Effector CD4-positive, alpha-beta T cell (primary cell): Measurements from ENCODE around the gene ADIPOR1.
"Not testable (repeated sequence)": the region's sequence is repeated elsewhere in the genome, so short reads cannot be mapped to it uniquely, and the experiment has no call there.

Experiments
- DNase-seq: peaks from one replicate; pipeline ENCODE4 v3.0.0-alpha.2; 2020

ADIPOR1 gene

DNA sequence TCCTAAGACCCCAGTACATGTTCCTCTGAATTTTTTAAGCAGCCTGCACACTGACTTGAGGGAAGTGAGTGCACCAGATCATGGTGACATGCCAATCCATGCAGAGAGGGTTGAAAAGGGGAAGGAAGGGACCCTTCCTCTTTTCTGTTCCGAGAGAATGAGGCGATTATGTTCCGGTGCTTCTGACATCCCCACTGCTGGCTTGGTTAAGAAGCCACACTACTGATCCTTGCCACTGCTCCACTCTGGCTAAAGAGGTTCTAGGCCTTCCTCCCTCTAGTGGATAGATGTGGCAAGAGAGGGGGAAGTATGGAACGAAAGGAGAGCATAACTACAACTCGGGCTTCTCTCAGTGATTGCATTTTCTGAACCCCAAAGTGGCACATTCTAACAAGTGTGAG is 10.8 kb upstream of the ADIPOR1 start:
- DNase-seq: no peak

DNA sequence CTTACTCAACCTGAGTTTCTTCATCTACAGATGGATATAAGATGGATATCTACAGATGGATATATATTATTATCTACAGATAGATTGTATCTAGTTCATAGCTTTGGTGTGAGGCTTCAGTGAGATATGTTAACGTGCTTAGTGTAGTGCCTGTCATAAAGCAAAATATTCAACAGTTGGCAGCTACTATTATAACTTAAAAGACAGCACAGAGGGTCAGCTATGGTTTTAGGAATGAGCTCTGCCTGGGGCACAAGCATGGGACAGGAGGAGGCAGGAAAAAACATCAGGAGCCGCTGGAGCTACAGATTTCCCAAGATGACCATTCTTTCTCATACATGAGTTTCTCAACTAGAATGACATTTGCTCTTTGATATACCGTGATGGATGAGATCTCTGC is 10.2 kb upstream of the ADIPOR1 start:
- no peak for DNase-seq

DNA sequence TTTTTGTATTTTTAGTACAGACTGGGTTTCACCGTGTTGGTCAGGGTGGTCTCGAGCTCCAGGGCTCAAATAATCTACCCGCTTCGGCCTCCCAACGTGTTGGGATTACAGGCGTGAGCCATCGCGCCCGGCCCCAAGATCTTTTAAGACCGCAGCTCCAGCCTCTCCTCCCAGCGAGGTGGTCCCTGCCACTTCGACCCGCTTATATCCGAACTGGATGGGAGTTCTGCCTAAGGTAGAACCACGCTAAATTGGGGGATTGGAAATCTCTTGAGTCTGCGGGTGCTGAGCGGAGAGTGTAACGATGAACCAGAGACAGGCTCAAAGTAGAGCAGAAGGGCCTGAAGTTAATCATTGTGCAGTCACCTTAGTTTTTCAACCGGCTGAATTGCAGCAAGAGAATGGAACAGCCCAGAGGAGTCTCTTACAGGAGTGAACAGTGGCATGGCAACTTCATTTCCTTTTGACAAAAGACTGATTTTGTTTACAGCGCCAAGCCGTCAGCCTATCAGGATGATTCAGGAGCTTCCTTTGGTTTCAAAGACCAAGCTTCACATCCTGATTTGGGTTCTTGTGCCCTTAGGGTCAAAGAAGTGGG is 9.7 kb upstream of the ADIPOR1 start:
- peak; percentile 11 for DNase-seq

DNA sequence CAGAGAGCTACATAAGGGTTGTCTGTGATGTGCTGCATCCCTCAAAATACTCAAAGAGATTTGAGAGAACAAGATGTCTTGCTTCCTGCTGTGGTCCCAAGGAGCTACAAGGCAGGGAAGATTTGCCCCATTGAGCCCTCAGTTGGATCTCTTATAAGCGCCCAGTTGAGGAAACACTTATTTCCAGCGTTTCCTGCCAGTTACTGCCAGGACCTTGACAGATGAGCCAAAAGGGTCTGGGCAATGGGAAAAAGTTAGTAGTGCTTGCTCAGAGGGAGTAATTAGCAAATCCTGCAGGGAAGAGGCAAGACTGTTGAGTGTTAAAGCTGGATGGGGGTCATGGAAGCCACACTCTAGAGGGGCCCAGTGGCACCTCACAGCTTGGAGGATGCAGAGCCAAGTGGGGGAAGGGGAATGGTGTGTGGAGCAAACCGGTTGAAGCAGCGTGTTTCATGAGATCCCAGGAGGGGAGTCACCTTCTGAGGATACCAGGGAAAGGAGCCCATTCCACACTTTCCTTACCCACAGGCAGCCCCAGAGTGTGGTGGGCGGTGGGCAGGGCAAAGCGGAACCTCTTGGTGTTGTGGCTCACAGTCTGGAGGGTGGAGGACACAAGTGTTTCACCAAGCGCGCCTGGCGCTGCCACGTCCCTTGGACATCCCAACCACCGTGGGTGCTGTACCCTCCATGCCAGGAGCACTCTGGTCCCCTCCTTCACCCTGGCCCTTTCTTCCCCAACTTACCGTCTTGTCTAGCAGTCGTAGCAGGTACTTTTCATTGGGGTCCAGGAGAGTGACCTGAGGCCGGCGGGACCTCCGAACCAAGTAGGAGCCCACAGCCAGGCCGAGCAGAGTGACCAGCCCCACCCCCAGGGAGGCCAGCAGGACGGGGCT is 8.1 kb upstream of the ADIPOR1 start:
- no peak for DNase-seq

DNA sequence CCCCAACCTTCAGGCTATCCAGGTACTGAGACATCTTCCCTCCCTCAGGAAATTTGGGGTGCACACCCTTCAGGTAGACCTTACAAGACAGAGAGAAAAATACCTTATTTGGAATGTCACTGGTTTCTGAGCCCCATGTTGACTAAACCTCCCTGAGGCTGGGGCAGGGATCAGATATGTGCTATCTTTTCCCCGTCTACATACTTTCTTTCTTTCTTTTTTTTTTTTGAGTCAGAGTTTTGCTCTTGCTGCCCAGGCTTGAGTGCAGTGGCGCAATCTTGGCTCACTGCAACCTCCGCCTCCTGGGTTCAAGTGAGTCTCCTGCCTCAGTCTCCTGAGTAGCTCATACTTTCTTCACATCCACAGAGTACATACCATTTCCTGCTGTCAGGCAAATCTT is 7.3 kb upstream of the ADIPOR1 start:
- DNase-seq: no peak

DNA sequence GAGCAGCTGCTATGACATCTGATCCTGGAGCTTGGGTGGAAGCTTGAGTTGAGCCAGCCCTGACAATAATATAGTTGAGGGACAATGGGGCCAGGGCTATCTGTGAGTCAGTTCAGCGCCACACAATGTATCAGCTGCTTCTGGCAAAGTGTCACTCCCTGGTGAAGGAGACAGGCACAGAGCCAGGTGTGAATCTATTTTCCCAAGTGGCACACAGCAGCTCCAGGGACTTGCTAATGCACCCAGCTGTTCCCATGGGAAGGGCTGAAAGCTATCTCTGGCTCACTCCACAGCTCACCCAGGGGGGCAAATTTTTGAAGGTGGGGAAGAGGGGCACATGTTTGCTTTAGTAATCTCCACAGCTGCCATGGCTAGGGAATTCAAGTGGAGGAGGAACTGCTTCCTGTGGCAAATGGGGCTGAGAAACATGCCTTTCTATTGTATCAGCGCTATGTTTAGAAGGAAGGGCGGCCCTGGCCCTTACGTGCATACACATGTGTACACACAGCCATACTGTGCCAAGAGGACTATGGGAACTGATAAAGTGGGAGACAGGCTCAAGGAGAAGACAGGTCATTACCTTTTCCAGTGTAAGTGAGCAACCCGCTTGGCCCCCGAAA is 6.8 kb upstream of the ADIPOR1 start:
- DNase-seq: no peak

DNA sequence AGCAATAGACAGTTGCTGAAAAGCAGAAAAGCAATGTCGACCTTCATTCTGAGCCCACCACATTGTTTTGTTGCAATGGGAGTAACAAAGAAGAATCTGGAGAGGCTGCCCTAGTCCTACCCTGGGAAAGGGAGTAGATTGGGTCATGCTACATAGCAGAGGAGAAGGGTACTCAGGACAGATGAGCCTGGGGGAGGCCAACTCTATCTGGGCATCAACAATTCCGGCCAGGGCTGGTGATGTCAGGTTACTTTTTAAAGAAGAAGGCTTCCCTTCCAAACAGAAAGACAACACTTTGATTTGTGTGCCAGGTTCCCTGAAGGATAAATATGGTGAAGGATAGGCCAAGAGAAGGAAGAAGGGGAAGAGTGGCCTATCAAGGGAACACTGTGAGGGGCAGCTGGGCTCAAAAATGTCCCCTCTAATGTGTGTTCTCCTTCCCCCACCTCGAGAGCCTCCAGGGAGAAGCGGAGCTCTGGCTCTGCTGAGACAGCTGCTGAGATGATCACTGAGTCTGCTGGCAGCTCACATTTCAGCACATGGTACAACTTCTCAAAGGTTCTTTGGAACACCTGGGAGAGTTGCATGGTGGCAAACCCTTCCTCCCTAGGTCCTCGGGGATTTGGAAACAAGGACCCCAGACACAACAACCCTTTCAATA is 3.2 kb upstream of the ADIPOR1 start:
- DNase-seq: no peak

DNA sequence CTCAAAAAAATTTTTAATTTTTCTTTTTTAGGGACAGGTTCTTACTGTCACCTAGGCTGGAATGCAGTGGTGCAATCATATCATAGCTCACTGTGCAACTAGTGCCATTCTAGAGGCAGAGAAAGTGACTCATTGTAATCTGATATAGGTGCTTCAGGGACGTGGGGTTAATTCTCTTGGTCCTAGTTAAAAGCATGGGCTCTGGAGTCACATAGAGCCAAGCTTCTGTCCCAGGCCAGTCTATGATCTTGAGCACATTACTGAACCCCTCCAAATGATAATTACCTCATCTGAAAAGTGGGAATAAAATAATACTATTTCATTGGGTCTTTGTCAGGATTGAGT is 1.1 kb upstream of the ADIPOR1 start:
- DNase-seq: no peak

DNA sequence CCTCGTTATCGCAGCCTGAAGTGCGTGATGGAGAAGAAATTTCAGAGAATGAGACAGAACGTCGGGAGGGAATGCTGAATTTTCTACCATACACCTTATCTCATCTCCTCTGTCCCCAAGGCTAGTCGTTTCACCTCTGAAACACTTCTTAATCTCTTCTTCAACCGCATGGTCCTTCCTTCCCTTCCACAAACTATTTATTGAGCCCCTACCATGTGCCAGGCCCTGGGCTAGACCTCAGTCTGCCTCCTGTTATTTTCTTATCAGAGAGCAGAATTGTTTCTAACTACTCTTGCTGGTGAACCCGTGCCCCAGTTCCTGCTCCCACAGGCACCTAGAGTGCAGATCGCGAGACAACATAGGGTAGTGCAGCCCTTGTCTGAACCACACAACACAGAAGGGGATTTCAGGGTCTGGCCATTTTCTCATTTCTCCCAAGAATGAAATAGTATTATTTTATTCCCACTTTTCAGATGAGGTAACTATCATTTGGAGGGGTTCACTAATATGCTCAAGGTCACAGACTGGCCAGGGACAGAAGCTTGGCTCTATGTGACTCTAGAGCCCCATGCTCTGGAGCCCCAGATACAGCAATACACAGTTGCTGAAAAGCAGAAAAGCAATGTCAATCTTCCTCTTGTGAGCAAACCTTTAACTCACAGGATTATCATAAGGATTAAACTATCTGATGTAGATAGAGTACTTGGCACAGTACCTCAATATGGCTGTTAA is 598 bp upstream of the ADIPOR1 start:
- no peak for DNase-seq

DNA sequence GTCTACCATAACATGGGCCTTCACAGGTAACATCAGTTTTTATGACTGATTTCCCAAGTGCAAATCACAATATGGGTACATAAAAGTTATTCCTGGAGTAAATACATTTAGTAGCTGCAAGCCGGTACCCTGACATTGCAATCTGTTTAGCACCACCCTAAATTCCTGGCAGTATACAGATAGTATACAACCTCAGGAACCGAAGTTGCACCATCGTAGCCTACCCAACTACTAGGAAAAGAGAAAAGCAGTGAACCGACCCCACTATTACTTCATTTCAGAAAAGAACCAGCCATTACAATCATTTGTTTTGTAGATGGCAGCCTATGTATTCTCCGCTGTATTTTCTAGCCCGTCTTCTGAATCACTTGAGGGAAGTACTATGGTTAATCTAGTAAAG is 1.1 kb downstream of the ADIPOR1 start:
- no peak for DNase-seq

DNA sequence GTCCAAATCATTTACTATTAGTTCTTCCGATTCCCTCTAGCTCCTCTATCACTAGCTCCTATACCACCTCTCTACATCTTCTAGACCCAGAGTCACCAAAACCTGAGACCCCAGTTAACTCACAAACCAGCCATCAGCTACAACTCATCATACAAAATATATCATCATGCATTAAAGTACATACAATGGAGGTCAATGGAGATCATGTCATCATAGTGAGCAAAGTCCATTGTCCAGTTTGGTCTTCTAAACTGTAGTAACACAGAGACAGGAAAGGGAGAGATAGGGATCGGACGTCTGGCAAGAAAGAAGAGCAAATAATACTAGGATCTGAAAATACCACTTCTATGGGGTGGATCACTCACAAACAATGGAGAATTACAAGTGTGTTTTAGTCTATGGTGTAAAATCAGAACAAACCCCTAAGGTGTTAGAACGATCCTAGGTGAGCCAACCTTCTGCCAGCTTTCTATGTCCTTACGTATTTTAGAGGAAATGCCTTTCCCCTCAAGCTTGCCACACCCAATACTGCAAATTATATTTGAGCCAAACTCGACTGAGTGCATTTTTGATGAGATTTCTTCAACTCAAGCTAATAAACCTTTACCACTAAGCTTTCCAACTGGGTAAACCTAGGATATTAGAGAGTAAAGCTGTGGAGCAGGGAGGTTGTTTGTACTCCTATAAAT is 3.9 kb downstream of the ADIPOR1 start:
- DNase-seq: no peak

DNA sequence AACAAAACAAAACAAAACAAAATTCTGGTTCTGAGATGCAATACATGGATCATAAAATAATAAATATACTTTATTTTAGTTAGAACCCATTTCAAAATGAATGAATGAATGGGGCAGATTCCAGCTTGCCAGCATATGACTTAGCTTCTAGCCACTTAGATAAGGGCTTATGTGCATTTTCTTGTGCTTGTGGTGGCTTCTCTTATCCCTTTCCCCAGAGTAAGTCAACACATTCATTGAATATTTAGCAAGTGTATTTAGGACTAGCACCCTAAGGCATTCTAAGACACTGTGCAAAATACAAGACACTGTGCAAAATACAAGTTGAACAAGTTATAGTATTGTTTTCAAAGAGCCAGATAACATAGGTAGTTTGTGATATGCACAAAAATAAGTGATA is 4.7 kb downstream of the ADIPOR1 start:
- DNase-seq: no peak

DNA sequence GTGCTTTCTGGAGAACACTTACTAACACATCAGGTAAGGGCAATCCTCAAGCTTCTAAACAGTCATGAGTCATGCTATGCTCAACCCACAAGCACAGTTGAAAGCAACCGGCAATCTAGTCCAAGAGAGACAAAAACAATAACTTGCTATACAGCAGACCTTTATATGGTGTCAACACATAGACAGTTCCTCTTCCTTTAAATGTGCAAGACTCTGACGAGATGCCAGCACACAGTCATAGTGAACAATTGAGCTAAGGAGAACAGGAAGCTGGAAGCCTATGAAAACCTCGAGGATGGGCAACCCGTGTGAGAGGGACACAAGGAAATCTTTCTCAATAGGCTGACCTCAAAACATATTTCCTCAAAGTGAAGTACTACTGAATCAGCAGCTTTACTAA is 5.3 kb downstream of the ADIPOR1 start:
- DNase-seq: no peak

DNA sequence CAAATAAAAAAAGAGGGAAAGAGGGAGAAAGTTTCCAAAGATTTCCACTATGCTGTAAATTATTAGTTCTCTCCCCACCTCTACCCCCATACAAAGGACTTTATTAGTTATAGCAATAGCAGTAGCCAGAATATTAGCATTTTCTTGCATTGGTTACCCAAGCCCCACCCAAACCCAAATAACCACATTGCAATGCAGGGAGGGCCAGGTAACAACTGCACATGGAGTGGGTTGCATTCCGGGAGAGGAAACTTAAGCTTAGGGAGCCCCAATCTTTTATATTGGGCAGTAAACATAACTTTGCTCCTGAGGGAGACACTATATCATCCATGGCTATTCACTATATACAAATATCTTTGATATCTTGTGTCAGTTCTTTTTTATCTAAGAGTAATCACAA is 6.0 kb downstream of the ADIPOR1 start:
- no peak for DNase-seq

DNA sequence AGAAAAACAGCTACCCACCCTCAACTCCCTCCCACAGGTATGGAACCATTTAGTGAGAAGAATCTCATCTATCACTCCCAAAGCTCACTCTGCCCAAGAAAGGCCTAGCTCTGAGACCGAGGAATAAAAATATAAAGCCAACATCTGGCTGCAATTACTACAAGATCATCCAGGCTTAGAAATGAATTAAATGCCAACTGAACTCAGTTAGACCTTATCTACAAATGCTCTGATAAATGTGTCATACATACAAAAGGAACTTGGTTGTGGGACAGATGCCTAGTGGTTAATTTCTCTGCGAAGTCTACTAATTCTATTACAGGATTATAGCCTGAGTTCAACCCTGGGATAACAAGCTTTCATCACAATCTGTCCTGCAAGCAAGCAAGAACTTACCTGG is 6.7 kb downstream of the ADIPOR1 start:
- DNase-seq: no peak

DNA sequence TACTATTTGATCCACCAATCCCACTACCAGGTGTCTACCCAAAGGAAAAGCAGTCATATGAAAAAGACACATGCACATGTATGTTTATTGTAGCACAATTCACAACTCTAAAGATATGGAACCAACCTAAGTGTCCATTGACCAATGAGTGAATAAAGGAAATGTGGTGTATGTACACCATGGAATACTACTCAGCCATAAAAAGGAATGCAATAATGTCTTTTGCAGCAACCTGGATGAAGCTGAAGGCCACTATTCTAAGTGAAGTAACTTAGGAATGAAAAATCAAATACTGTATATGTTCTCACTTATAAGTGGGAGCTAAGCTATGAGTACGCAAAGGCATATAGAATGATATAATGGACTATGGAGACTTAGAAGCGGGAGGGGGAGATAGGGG is 12.6 kb downstream of the ADIPOR1 start:
- DNase-seq: no peak

DNA sequence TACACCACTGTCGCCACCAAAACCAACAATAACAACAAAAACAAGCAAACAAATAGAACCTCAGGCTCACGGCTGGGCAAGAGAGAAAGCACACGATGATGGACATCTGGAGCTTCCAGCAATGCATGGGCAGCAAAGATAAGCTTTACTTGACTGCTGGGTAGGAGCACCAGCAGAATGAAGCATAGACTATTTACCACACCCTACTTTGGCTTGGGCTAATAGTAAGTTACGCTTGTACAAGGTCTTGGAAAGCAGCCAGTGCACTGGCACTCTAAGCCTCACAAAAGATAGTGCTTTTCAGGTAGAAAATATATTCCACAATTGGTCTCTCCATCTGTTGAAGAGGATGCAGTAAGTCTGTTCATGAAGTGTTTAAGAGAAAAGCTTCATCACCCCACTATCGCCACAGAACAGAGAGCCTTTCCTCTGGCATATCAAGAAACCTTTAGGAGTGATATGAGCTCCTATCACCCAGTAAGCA is 13.6 kb downstream of the ADIPOR1 start:
- DNase-seq: no peak

DNA sequence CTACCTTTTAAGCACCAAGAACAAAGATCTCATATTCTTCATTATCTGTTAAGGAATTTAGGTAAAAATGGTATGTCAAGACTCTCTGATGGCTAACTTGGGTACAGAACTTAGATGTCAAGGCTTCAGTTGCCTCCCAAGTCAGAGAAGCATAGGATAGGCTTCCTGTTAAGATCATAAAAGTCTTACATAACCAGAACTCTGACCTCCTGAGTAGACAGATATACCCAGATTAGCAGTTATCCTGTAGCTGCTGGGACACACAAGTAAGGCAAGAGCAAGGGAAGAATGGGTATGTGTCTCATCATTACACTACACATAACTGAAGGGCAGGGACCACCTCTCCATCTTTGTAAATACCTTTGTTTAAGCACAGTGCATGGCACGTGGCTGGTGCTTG is 15.7 kb downstream of the ADIPOR1 start:
- no peak for DNase-seq

DNA sequence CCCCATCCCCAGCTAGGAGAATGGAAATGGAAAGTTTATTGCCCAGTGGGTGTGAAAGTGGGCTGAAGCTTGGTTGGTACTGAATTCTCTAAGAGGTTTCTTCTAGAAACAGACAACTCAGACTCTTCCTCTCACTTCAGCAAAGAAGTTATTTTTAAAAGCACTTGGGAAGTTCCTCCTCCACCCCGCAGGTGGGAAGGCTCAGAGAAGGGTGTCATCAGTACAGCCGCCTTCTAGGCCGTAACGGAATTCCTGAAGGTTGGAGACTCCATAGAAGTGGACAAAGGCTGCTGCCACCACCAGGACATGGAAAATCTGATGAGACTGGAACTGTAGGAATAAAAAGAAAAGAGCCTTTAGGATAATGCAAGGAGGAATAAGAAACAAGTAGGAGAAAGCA is 16.7 kb downstream of the ADIPOR1 start:
- no peak for DNase-seq

DNA sequence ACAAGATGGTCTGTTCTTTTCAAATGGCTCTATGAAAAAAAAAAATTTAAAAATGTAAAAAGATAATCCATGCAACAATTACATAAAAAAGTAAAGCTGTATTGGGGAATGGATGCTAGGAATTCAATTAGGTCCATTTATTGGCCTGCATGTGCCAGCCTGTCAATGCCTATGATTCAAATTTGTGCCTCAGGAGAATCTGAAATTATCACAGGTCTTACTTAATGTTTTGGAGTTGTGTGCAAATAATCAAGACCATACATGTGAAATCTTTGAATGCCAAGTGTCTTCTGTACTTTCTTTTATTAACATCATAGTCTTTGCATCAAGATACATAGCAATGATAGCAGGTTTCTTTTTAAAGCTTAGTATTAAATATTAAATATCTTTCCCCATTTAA is 17.6 kb downstream of the ADIPOR1 start:
- DNase-seq: no peak

DNA sequence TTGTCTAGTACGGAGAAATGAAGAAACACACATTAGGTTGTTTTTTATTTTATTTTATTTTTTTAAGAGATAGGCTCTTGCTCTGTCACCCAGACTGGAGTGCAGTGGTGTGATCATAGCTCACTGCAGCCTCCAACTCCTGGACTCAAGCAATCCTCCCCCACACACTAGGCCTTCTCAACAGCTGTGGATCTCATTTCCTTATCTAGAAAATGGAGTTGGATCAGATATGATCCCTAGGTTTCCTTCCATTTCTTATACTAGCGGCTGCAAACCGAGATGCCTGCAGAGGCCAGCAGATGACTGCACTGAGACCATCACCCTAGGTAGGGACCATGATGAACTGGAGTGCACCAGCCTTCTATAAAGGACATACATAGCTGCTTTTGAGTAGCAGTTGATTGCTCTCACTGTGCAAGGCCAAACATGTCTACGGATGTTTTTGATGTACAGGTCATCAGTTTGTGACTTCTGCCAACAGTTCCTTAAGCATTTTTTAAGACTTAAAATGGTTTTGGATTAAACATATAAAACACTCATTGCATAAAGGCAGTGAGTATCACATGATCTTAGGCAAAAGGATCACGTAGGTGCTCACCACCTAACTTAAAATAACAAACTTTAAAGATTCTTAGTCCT is 19.7 kb downstream of the ADIPOR1 start:
- DNase-seq: no peak

DNA sequence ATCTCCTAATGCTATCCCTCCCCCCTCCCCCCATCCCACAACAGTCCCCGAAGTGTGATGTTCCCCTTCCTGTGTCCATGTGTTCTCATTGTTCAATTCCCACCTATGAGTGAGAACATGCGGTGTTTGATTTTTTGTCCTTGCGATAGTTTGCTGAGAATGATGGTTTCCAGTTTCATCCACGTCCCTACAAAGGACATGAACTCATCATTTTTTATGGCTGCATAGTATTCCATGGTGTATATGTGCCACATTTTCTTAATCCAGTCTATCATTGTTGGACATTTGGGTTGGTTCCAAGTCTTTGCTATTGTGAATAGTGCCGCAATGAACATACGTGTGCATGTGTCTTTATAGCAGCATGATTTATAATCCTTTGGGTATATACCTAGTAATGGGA is 21.7 kb downstream of the ADIPOR1 start:
- not testable (repeated sequence) for DNase-seq
